Thyroid gland (tissue), 4 donors: ENCODE results near the gene PRM3.

Experiments
- POLR2A ChIP-seq, 2 donors: fragments of 450-650 bp; IDR thresholded peaks; one replicate each; pipeline ENCODE4 v1.6.1; 2017; ENCODE audit warnings: antibody characterized with exemption in 2 of 2, mild to moderate bottlenecking in 2 of 2, moderate library complexity in 1 of 2
- TF ChIP-seq, protein P1 (sequence below), 6 experiments: fragments of 200-600 bp in 3 of 6; fragments of 450-650 bp in 3 of 6; sonication (generic) in 3 of 6; IDR thresholded peaks; one replicate each; pipeline ENCODE4 v1.5.1; 2016 to 2019; ENCODE audit warnings: antibody characterized with exemption in 6 of 6, mild to moderate bottlenecking in 2 of 6, inconsistent platforms in 1 of 6, moderate library complexity in 1 of 6

DNA sequence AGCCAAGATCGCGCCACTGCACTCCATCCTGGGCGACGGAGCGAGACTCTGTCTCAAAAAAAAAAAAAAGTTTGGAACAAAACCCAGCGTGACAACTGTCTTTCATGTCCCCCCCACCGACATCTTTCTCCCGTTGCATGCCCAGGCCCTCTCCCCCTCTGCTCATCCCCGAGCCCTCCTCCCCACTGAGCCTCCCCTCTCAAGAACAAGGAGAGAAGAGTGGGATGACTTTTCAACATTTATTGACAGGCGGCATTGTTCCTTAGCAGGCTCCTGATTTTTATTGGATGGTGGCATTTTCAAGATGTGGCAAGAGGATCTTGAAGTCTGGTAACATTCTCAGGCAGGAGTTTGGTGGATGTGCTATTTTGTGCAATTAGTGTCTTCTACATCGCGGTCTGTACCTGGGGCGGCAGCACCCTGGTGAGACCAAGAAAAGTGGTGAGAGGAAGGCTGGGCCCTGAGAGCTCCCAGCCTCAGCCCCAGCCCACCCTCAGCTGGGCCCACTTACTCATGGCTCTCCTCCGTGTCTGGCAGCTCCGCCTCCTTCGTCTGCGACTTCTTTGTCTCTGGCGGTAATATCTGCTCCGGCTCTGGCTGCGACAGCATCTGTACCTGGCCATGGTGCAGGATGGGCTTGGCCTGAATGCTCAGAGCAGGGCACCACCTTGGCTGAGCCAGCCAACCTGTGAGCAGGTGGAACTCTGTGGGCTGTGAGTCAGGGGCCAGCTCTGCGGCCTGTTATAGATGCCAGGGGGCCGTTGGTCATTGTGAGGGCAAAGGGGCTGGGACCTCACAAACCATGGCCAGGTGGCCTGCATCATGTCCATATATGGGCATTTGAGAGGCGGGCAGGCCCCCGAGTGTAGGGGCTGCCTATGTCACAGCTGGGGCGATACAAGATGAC, 7.4 kb upstream of the PRM3 start, which contains the start of gene PRM1:
- TF ChIP-seq, protein P1, sequence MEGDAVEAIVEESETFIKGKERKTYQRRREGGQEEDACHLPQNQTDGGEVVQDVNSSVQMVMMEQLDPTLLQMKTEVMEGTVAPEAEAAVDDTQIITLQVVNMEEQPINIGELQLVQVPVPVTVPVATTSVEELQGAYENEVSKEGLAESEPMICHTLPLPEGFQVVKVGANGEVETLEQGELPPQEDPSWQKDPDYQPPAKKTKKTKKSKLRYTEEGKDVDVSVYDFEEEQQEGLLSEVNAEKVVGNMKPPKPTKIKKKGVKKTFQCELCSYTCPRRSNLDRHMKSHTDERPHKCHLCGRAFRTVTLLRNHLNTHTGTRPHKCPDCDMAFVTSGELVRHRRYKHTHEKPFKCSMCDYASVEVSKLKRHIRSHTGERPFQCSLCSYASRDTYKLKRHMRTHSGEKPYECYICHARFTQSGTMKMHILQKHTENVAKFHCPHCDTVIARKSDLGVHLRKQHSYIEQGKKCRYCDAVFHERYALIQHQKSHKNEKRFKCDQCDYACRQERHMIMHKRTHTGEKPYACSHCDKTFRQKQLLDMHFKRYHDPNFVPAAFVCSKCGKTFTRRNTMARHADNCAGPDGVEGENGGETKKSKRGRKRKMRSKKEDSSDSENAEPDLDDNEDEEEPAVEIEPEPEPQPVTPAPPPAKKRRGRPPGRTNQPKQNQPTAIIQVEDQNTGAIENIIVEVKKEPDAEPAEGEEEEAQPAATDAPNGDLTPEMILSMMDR (IDR thresholded peaks at IDR 0.05): no peak
- no peak for TF ChIP-seq POLR2A (IDR thresholded peaks at IDR 0.05)
